HepG2 (cell line): ENCODE measurements around the gene LMAN2. TPM values are rescaled to one million over a fixed set of nuclear protein-coding genes. Genes with fewer than 3 reads are reported as not detected.

Experiments used
- ATF1 ChIP-seq: IDR thresholded peaks from 2 replicates; pipeline ENCODE4 v1.6.1; 2016; ENCODE audit warnings: mild to moderate bottlenecking, control low read depth
- CHCHD3 ChIP-seq: sonication (generic); formaldehyde crosslinking; IDR thresholded peaks from 2 replicates; pipeline ENCODE4 v1.8.0; 2022; ENCODE audit warnings: mild to moderate bottlenecking, missing genetic modification reagents, moderate library complexity
- GLMP ChIP-seq: sonication (generic); formaldehyde crosslinking; IDR thresholded peaks from 2 replicates; pipeline ENCODE4 v1.9.0; 2021; ENCODE audit warnings: missing genetic modification reagents, mild to moderate bottlenecking, borderline replicate concordance
- JUN ChIP-seq: sonication (generic); formaldehyde crosslinking; IDR thresholded peaks from 2 replicates; pipeline ENCODE4 v1.4.0; 2020; ENCODE audit warnings: mild to moderate bottlenecking, missing genetic modification reagents
- KLF9 ChIP-seq: IDR thresholded peaks from 2 replicates; pipeline ENCODE4 v1.6.1; 2016; ENCODE audit warnings: low read depth
- NR2F1 ChIP-seq, 2 experiments: fragments of 450-650 bp in 1 of 2; formaldehyde crosslinking in 1 of 2; IDR thresholded peaks; 2 replicates each; pipeline versions ENCODE4 v1.5.0 to v1.6.1; 2016 to 2020; ENCODE audit warnings: mild to moderate bottlenecking in 1 of 2, missing compliant biosample characterization in 1 of 2, missing genetic modification reagents in 1 of 2, moderate library complexity in 1 of 2
- NR2F2 ChIP-seq: IDR thresholded peaks from 2 replicates; pipeline ENCODE4 v1.6.1; 2012; ENCODE audit warnings: low read depth, inconsistent platforms, borderline replicate concordance
- POLR2A ChIP-seq, 2 experiments: IDR thresholded peaks; 2 replicates each; pipeline ENCODE4 v1.6.1; 2011; ENCODE audit warnings: low read depth in 2 of 2, low read length in 2 of 2, mild to moderate bottlenecking in 1 of 2, moderate library complexity in 1 of 2; ENCODE audit not compliant: insufficient read depth in 1 of 2
- PRDM15 ChIP-seq: sonication (generic); formaldehyde crosslinking; IDR thresholded peaks from 2 replicates; pipeline ENCODE4 v1.4.0; 2020; ENCODE audit warnings: missing genetic modification reagents
- PTBP1 ChIP-seq: fragments of 200-400 bp; formaldehyde crosslinking; IDR thresholded peaks from 2 replicates; pipeline ENCODE4 v1.6.1; 2018; ENCODE audit warnings: low read length, low read depth; ENCODE audit not compliant: poor library complexity, severe bottlenecking
- SAFB2 ChIP-seq: sonication (generic); formaldehyde crosslinking; IDR thresholded peaks from 2 replicates; pipeline ENCODE4 v1.5.1; 2020; ENCODE audit warnings: missing genetic modification reagents, low read depth, mild to moderate bottlenecking, borderline replicate concordance
- SALL2 ChIP-seq: sonication (generic); formaldehyde crosslinking; IDR thresholded peaks from 2 replicates; pipeline ENCODE4 v1.8.1; 2023; ENCODE audit warnings: mild to moderate bottlenecking, missing genetic modification reagents, inconsistent platforms
- SAP130 ChIP-seq: IDR thresholded peaks from 2 replicates; pipeline ENCODE4 v1.6.1; 2016; ENCODE audit warnings: low read depth
- SNAPC2 ChIP-seq: sonication (generic); formaldehyde crosslinking; IDR thresholded peaks from 2 replicates; pipeline ENCODE4 v1.8.1; 2022; ENCODE audit warnings: mild to moderate bottlenecking, missing genetic modification reagents
- SNRNP70 ChIP-seq: fragments of 200-400 bp; formaldehyde crosslinking; IDR thresholded peaks from 2 replicates; pipeline ENCODE4 v1.6.1; 2017; ENCODE audit warnings: mild to moderate bottlenecking, low read depth, low read length, moderate library complexity
- TOPORS ChIP-seq: sonication (generic); formaldehyde crosslinking; IDR thresholded peaks from 2 replicates; pipeline ENCODE4 v1.8.0; 2023; ENCODE audit warnings: mild to moderate bottlenecking, missing genetic modification reagents
- U2AF2 ChIP-seq: fragments of 200-400 bp; formaldehyde crosslinking; IDR thresholded peaks from 2 replicates; pipeline ENCODE4 v1.6.1; 2017; ENCODE audit warnings: low read depth, mild to moderate bottlenecking, low read length
- ZBTB42 ChIP-seq: sonication (generic); formaldehyde crosslinking; IDR thresholded peaks from 2 replicates; pipeline ENCODE4 v1.5.0; 2020; ENCODE audit warnings: mild to moderate bottlenecking, missing genetic modification reagents
- ZEB1 ChIP-seq: IDR thresholded peaks from 2 replicates; pipeline ENCODE4 v1.6.1; 2012; ENCODE audit warnings: mild to moderate bottlenecking, low read depth, inconsistent platforms; ENCODE audit not compliant: insufficient replicate concordance
- ZFY ChIP-seq: sonication (generic); formaldehyde crosslinking; IDR thresholded peaks from 2 replicates; pipeline ENCODE4 v1.4.0; 2020; ENCODE audit warnings: missing genetic modification reagents
- ZNF530 ChIP-seq: sonication (generic); formaldehyde crosslinking; IDR thresholded peaks from 2 replicates; pipeline ENCODE4 v1.5.0; 2020; ENCODE audit warnings: low read depth, mild to moderate bottlenecking, missing genetic modification reagents
- ZNF552 ChIP-seq: sonication (generic); formaldehyde crosslinking; IDR thresholded peaks from 2 replicates; pipeline ENCODE4 v1.9.0; 2022; ENCODE audit warnings: missing genetic modification reagents, mild to moderate bottlenecking, borderline replicate concordance
- ZNF607 ChIP-seq: sonication (generic); formaldehyde crosslinking; IDR thresholded peaks from 2 replicates; pipeline ENCODE4 v1.5.1; 2020; ENCODE audit warnings: missing genetic modification reagents, mild to moderate bottlenecking, borderline replicate concordance
- ZNF766 ChIP-seq: sonication (generic); formaldehyde crosslinking; IDR thresholded peaks from 2 replicates; pipeline ENCODE4 v1.5.0; 2020; ENCODE audit warnings: missing genetic modification reagents, borderline replicate concordance
- ZNF883 ChIP-seq: sonication (generic); formaldehyde crosslinking; IDR thresholded peaks from 2 replicates; pipeline ENCODE4 v1.5.1; 2020; ENCODE audit warnings: mild to moderate bottlenecking, missing genetic modification reagents; ENCODE audit errors: not compliant biosample characterization
- polyA plus RNA-seq, 8 experiments: library from polyadenylated mRNA; depleted of rRNA in 3 of 8; stranded (reverse) in 7 of 8; unstranded in 1 of 8; fragments of >200 nt; fragmentation: Illumina TruSeq in 4 of 8; extraction: Trizol in 4 of 8; gene quantifications; 2 replicates each; pipeline versions ENCODE4 v1.2.1 to v1.2.3, GENCODE V29; 2011 to 2016; ENCODE audit warnings: low read depth in 4 of 8, missing spikeins in 1 of 8, mixed read lengths in 1 of 8; ENCODE audit not compliant: insufficient read depth in 1 of 8
- total RNA-seq, 5 experiments: library from RNA; depleted of rRNA; stranded (reverse); fragments of >200 nt; fragmentation: Illumina TruSeq; extraction: Trizol; gene quantifications; 2 replicates each; pipeline ENCODE4 v1.2.3, GENCODE V29; 2016; ENCODE audit warnings: low read depth in 1 of 5

Gene LMAN2
- total and polyA plus RNA-seq, 2 of the 13 experiments (the other 11 are each of a cell fraction or from before 2014, with no cell fraction given), result 191 to 197 TPM

GRCh38 chr5:177309351-177310191 lies 41.9 kb downstream of the LMAN2 start (continued):
- no peak for TF ChIP-seq ZNF530 (CRISPR knock-in tag)
- no peak for TF ChIP-seq ATF1 (CRISPR knock-in tag)
- 0 out of 2 replicates have a peak, but pooled peaks have one; percentile 53 for TF ChIP-seq CHCHD3 (CRISPR knock-in tag)
- peak; percentile 77 for TF ChIP-seq SAP130 (CRISPR knock-in tag)
- no peak for TF ChIP-seq ZNF883 (CRISPR knock-in tag)
- TF ChIP-seq SNRNP70, result no peak
- no peak for TF ChIP-seq NR2F1 (CRISPR knock-in tag; IDR thresholded peaks at IDR 0.05)
- no peak for TF ChIP-seq ZEB1
- TF ChIP-seq SALL2, result no peak
- no peak for TF ChIP-seq PTBP1
- no peak for TF ChIP-seq TOPORS (CRISPR knock-in tag)
- peak; percentile 54; the same call in 1 of the 2 replicates for TF ChIP-seq ZFY (CRISPR knock-in tag)
- TF ChIP-seq ZNF766 (CRISPR knock-in tag), result no peak
- TF ChIP-seq ZNF607 (CRISPR knock-in tag), result no peak
- TF ChIP-seq SAFB2, result no peak
- TF ChIP-seq PRDM15 (CRISPR knock-in tag), result no peak
- TF ChIP-seq GLMP (CRISPR knock-in tag), result no peak
- TF ChIP-seq NR2F2, result no peak
- no peak for TF ChIP-seq KLF9 (CRISPR knock-in tag)
- TF ChIP-seq U2AF2, result no peak
- TF ChIP-seq JUN, result no peak
- TF ChIP-seq ZNF552 (CRISPR knock-in tag), result no peak
- no peak for TF ChIP-seq ZBTB42
- no peak for TF ChIP-seq SNAPC2
- TF ChIP-seq POLR2A (IDR thresholded peaks at IDR 0.05; ENCODE audit: insufficient read depth in 1 of 2, low read depth in 2 of 2, low read length in 2 of 2), result no peak
